Lower leg skin (tissue), 4 donors: ENCODE measurements around the gene RNF125. TPM values are rescaled to one million over a fixed set of nuclear protein-coding genes. Genes with fewer than 3 reads are reported as not detected.

Experiments
- DNase-seq, 2 donors: peaks; one replicate each; pipeline ENCODE4 v3.0.0-alpha.2; 2019; ENCODE audit warnings: low spot score in 2 of 2
- H3K4me3 ChIP-seq: fragments of 200-600 bp; sonication (generic); 2 replicates; pipeline ENCODE4 v1.5.1; 2017; ENCODE audit warnings: mild to moderate bottlenecking, low read depth; ENCODE audit not compliant: poor library complexity, severe bottlenecking
- CTCF ChIP-seq, 3 donors: fragments of 450-650 bp; IDR thresholded peaks; one replicate each; pipeline ENCODE4 v1.5.1; 2016; ENCODE audit warnings: antibody characterized with exemption in 3 of 3, mild to moderate bottlenecking in 3 of 3, moderate library complexity in 2 of 3
- POLR2A ChIP-seq, 2 donors: fragments of 450-650 bp; IDR thresholded peaks; one replicate each; pipeline ENCODE4 v1.6.1; 2016 to 2017; ENCODE audit warnings: antibody characterized with exemption in 2 of 2, mild to moderate bottlenecking in 1 of 2, moderate library complexity in 1 of 2
- WGBS, 2 donors: methylation state at CpG; one replicate each; pipeline ENCODE4 v1.1.5; 2018; 5-methylcytosine and 5-hydroxymethylcytosine counted together
- intact Hi-C: fragments of 100-400 bp; cut with DNase I; formaldehyde crosslinking; loops from one replicate; pipeline ENCODE4 v1.15.0; 2023; ENCODE audit warnings: low total_unique reads
- total RNA-seq, 4 donors: library from RNA; depleted of rRNA; stranded (reverse); fragments of >200 nt; gene quantifications; one replicate each; pipeline ENCODE4 v1.1.0, GENCODE V29; 2016

The RNF125 gene
- total RNA-seq, 4 donors from 2014 or later = 6.3 to 16.3 (median 9.2) TPM

- no peak overlapping the region for H3K4me3 ChIP-seq
- intact Hi-C loops = no loop called here
- TF ChIP-seq POLR2A (IDR thresholded peaks at IDR 0.05) = no peak
- no peak for TF ChIP-seq CTCF (IDR thresholded peaks at IDR 0.05)
- WGBS, 2 donors = 97 to 98% methylated on average over 3 of the region's 3 CpGs
- DNase-seq = no peak
Observed at GRCh38 chr18:32067375-32068167, 48.9 kb downstream of the RNF125 start.

- no peak overlapping the region for H3K4me3 ChIP-seq
- intact Hi-C loops = no loop called here
- no peak for DNase-seq
- WGBS, 2 donors = 55 to 61% methylated on average over 4 of the region's 4 CpGs
- TF ChIP-seq CTCF (IDR thresholded peaks at IDR 0.05) = no peak
- TF ChIP-seq POLR2A (IDR thresholded peaks at IDR 0.05) = no peak
Observed at GRCh38 chr18:32072321-32072720, 53.7 kb downstream of the RNF125 start.

GRCh38 chr18:32074206-32074605, 55.6 kb downstream of the RNF125 start:
- 91 to 100% methylated on average over 1 of the region's 1 CpG for WGBS, 2 donors
- no peak overlapping the region for H3K4me3 ChIP-seq
- intact Hi-C loops = no loop called here
- DNase-seq = no peak
- TF ChIP-seq POLR2A (IDR thresholded peaks at IDR 0.05) = no peak
- no peak for TF ChIP-seq CTCF (IDR thresholded peaks at IDR 0.05)

GRCh38 chr18:32078845-32079244, 60.2 kb downstream of the RNF125 start:
- no peak for DNase-seq
- TF ChIP-seq POLR2A (IDR thresholded peaks at IDR 0.05) (no peak), CTCF (IDR thresholded peaks at IDR 0.05) (no peak)
- intact Hi-C loops = no loop called here

GRCh38 chr18:32081881-32082280, 63.3 kb downstream of the RNF125 start:
- DNase-seq = no peak
- WGBS, 2 donors = 62 to 72% methylated on average over 1 of the region's 1 CpG
- intact Hi-C loops = no loop called here
- no peak overlapping the region for H3K4me3 ChIP-seq
- TF ChIP-seq POLR2A (IDR thresholded peaks at IDR 0.05) = no peak
- TF ChIP-seq CTCF (IDR thresholded peaks at IDR 0.05) = no peak

More at GRCh38 chr18:32078845-32079244, 60.2 kb downstream of the RNF125 start:
- WGBS, 2 donors = 96 to 98% methylated on average over 2 of the region's 2 CpGs
- no peak overlapping the region for H3K4me3 ChIP-seq

- TF ChIP-seq POLR2A (IDR thresholded peaks at IDR 0.05) (no peak), CTCF (IDR thresholded peaks at IDR 0.05) (no peak)
- intact Hi-C loops = no loop called here
- no peak for DNase-seq
- WGBS, 2 donors = 96 to 97% methylated on average over 8 of the region's 8 CpGs
- H3K4me3 ChIP-seq = no peak overlapping the region
Observed at GRCh38 chr18:32083781-32084180, 65.2 kb downstream of the RNF125 start.
